Fibroblast of the aortic adventitia (primary cell): ENCODE results near the gene MAP1B. TPM values are rescaled to one million over a fixed set of nuclear protein-coding genes. Genes with fewer than 3 reads are reported as not detected.

ENCODE experiments used
- DNase-seq: peaks from one replicate; pipeline ENCODE4 v3.0.0-alpha.2; 2010; ENCODE audit warnings: low read depth
- H3K4me3 ChIP-seq: 2 replicates; pipeline ENCODE4 v1.5.1; 2011; ENCODE audit warnings: low read depth, mild to moderate bottlenecking, control low read depth, low read length, moderate library complexity
- total RNA-seq: library from RNA; depleted of rRNA; stranded (reverse); fragments of >200 nt; gene quantifications from 2 replicates; pipeline ENCODE4 v1.2.3, GENCODE V29; 2012; ENCODE audit warnings: low replicate concordance
- TF ChIP-seq, protein P1 (sequence below): IDR thresholded peaks from 2 replicates; pipeline ENCODE4 v1.5.1; 2011; ENCODE audit warnings: mild to moderate bottlenecking, low read length, control low read depth, inconsistent platforms; ENCODE audit not compliant: insufficient read depth

Gene MAP1B
- total RNA-seq, 1 donor = 401 TPM

DNA sequence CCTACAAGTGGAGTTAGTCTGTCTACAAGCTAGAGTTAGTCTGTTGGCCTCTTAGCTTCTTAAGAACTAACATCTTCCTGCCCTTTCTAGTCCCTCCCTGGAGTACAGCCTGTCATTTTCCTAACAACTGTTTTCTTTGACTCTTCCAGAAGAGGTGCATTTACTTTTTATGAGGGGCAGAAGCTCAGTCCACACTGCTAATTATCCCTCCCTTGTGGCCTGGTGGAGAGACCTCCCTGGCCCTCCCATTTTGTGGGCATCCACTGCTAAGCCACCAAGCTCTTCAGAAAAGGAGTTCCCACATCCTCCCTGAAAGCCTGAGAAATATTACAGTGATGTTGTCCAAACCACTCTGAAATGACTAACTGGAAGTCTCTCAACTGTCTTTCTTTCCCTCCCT is 8.0 kb downstream of the MAP1B start:
- DNase-seq = no peak
- no peak overlapping the region for H3K4me3 ChIP-seq
- TF ChIP-seq, protein P1, sequence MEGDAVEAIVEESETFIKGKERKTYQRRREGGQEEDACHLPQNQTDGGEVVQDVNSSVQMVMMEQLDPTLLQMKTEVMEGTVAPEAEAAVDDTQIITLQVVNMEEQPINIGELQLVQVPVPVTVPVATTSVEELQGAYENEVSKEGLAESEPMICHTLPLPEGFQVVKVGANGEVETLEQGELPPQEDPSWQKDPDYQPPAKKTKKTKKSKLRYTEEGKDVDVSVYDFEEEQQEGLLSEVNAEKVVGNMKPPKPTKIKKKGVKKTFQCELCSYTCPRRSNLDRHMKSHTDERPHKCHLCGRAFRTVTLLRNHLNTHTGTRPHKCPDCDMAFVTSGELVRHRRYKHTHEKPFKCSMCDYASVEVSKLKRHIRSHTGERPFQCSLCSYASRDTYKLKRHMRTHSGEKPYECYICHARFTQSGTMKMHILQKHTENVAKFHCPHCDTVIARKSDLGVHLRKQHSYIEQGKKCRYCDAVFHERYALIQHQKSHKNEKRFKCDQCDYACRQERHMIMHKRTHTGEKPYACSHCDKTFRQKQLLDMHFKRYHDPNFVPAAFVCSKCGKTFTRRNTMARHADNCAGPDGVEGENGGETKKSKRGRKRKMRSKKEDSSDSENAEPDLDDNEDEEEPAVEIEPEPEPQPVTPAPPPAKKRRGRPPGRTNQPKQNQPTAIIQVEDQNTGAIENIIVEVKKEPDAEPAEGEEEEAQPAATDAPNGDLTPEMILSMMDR = no peak

DNA sequence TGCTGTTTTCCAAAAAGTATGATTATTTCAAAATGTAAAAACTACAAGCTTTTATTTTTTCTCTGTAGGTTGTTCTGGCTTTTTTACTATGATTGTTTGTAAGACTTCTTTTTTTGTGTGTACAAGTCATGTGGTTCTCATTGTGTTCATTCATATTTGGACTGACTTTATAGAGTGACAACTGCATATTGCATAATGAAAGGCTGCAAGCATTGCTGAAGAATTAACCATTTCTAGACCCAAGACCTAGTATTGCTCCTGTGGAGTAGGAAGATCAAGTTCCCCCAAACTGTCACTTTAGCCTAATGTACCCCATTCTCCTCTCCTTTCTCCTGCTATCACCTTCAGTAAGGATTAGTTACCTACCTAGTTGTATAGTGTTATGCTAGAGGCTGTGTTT is 10.0 kb downstream of the MAP1B start:
- no peak overlapping the region for H3K4me3 ChIP-seq
- TF ChIP-seq, protein P1 = no peak
- DNase-seq = no peak

DNA sequence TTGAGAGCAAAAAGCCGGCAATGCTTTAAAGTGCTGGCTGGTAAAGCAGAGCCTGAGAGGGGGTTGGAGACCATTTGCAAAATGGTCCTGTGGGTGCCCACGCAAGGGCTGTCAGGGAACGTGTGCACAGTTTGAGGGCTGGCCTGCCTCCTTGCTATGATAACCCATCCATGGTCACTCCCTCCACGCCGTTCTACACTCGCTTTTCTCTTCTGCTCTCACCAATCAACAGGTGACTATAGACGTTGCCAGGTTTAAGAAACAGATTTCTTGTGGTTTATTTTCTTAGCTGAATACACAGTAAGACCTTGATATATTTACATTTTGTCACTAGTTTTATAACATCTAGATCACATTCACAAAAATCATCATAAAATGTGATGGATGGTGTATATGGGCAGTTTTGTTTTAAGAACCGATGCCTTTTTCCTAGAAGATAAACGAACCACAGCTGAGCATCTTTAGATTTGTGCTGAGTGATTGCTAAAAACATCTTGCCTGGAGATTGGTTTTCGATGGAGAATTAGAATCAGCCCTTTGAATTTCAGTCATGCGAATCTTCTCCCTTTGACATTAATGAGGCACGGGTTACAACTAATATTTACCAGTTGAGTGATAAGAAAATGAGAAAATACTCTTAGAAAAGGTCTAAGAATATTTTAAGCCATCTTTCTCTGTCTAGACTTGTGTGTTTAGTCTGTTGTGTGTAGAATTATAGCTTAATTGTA is 13.9 kb downstream of the MAP1B start:
- no peak for DNase-seq
- TF ChIP-seq, protein P1 = no peak
- H3K4me3 ChIP-seq = no peak overlapping the region

DNA sequence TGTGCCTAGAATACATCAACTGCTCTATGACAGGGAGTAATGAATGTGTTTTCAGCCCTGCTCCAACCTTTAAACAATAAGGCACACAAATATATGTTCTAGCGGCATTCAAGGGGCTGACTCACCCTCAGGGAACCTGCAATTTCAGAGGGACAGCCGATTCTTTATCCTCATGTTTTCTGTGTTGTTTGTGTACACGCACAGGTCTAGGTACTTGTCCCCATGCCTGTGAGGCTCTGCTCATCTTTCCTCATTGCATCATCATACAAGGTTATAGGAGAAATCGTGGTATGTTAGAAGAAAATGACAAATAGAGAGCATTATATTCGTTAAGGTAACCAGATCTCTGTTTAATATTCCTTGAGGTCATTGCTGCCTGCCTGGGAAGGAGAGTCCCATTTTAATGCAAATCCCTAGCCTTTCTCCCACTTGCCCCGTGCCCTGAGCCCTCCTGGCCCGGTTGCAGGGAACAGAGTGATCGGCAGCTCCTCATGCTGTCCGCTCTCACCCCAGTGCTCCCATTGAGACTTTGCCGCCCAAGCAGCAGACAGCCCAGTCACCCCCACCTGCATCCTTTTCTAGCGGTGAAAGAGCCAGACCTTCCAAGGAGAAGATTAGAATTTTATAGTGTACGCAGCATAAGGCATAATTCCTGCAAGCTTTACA is 14.6 kb downstream of the MAP1B start:
- H3K4me3 ChIP-seq = no peak overlapping the region
- TF ChIP-seq, protein P1 = no peak
- DNase-seq = no peak

DNA sequence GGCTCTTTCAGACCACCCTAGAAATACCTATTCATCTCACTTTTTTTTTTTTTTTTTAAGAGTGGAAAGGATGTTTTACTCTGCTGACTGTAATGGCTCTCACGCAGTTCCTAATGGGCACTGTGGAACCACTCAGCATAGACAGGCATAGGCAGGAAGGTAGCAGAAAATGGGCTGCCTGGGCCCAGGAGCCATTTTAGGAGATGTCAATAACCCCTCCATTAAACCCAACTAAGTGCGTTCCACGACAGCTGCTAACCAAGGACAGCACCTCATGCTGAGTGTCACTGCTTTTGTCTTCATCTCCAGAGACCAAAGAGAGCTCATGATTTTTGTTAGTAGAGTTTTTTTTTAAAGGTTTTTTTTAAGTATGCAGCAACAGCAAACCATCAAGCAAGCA is 15.3 kb downstream of the MAP1B start:
- no peak overlapping the region for H3K4me3 ChIP-seq
- TF ChIP-seq, protein P1 = no peak
- DNase-seq = no peak

DNA sequence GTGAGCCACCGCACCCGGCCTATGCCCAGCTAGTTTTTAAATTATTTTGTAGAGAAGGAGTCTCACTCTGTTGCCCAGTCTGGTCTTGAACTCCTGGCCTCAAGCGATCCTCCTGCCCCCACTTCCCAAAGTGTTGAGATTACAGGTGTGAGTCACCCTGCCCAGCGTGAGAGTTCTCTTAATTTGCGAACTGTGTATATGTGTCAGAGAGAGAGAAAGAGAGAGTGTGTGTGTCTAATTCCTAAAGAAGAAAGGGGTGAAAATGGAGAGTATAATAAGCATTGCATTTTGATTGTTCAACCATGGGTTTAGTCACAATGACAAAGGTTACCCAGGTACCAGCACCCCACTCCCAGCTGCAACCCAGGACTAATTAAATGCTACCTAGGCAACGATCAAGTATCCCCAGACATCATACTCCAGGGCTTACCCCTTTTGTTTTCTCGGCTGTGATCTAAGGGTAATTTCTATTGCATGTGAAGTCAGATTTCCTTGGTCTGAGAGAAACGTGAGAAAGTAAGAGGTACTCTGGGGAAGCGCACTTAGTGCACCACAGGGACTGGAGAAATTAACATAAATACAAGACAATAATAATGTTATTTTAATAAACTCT is 16.6 kb downstream of the MAP1B start:
- TF ChIP-seq, protein P1 = no peak
- no peak overlapping the region for H3K4me3 ChIP-seq
- DNase-seq = no peak
